HG02884 (cell line): ENCODE data around the gene SVOP.
"Not testable (repeated sequence)": the region's sequence is repeated elsewhere in the genome, so short reads cannot be mapped to it uniquely, and the experiment has no call there.

ENCODE experiments used
- ATAC-seq: cut with Tn5 transposase; IDR thresholded peaks from one replicate; pipeline ENCODE4 v1.9.1; 2021; ENCODE audit warnings: mild to moderate bottlenecking, moderate library complexity; ENCODE audit not compliant: unreplicated experiment

Gene SVOP

DNA sequence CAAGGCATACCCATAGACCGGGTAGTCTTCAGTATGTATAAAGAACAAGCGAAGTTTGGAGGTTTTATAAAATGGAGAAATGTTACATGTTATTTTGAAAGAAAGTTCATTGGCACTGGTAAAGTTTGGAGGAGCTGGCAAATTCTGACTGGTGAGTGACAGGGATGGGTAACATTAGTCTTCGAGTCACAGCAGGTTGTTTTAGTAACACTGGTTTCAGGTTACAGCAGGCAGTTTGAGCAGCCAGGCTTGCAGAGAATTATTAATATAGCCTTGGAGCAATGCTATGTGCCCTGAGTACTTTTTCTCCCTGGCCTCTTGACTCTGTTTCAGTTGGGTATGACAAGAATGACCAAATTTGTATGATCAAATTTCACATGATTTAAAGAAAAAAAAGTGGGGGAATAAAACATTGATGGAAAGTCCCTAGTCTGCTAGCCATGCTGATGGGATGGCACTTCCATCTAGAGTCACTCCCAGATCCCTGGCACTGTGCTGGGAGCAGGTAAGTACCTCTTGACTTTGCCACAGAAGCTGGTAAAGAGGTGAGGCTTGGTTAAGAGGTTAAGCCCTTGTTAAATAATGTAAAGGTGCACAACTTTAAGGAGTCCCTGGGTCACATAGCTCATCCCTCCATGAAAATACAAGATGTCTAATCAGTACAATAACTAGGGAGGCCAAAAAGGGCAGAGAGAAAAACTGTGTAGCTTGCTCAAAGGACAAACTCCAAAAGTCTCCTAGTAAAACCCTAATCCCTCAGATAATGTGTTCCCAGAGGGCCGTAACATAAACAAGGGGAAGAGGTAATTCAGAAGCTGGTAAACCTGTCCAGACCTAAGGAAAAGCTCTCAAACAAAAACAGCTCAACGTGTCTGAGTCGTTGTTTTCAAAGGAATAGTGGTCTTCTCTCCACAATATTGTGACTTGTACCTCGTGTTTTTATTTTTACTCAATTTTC is 12.7 kb upstream of the SVOP start:
- ATAC-seq = no peak

DNA sequence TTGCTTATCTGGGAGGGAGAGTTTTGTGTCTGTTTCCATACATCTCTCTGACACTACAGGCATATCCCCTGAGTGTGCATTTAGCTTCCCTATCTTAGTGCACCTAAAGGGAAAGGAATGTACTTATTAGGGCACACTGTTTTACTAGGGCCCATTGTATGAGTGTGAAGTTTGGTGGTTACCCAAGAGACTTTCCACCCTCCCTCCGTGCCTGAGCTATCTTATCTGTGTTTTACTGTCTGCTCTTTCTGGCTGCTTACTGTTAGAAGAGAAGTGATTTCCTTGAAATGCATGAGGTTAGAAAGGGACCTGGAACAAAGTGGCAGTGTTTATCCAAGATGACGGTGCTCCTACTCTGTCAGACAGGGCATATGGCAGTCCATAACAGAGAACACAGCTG is 8.5 kb upstream of the SVOP start:
- no peak for ATAC-seq

DNA sequence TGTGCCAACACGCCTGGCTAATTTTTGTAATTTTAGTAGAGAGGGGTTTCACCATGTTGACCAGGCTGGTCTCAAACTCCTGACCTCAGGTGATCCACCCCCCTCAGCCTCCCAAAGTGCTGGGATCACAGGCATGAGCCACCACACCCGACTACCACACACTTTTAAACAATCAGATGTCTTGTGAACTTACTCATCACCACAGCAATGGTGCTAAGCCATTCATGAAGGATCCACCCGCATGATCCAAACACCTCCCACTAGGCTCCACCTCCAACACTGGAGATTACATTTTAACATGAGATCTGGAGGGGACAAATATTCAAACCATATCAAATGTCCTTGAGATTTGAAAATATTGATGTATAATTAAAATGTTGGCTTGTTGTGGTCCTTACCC is 7.8 kb upstream of the SVOP start:
- ATAC-seq = not testable (repeated sequence)

DNA sequence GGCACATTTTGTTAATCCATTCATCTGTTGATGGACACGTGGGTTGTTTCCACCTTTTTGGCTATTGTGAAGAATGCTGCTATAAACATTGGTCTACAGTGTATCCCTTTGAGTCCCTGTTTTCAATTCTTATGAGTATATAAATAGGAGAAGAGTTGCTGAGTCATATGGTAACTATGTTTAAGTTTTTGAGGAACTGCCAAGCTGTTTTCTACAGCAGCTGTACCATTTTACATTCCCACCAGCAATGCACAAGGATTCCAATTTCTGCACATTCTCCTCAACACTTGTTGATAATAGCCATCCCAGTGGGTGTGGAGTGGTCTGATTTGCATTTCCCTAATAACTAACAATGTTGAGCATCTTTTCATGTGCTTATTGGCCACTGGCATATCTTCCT is 6.9 kb upstream of the SVOP start:
- ATAC-seq = no peak

DNA sequence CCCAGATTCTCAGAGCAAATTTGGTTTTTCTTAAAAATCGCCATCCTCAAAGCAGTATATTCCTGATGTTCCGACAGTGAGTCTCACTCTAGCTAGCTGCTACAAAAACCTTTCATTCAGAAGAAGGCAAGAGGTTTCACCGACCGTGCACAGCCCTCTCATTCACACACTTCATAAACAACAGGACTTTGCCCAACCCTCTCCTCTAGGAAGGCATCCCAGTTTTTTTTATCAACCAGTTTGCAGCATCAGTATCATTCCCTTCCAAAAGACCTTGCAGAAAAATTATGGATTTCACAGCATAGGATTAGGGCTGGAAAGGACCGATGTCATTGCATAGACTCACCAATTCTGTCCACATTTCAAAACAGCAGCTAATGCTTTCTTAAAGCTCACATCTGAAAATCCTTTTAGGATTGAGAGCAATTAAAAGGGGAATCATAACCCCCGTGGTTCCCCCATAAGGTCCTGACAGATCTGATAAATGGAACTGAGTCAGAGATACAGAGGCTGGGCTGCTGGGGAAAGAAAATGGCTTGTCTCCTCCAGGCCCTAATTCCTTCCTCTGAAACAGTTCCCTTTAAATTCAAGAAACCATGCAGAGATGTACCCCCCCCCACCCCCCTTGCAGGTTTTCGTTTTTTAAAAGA is 597 bp downstream of the SVOP start:
- ATAC-seq = no peak

DNA sequence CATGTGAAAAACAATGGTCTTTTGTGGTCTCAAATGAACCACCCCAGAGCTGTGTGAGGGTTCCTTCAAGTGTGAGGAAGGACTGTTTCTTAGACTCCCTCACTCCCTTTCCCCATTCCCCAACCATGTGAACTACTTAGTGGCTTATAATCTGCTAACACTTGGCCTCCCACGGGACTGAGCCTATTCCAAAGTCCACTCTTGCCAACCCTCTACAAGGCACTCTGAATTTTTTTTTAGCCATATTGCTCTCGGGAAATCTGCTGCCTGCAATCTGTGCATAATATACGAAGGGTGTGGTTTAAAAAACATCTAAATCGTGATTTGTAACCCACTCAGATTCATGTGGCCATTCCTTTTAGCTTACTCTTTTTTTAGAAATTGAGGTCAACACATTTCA is 2.6 kb downstream of the SVOP start:
- ATAC-seq = no peak

DNA sequence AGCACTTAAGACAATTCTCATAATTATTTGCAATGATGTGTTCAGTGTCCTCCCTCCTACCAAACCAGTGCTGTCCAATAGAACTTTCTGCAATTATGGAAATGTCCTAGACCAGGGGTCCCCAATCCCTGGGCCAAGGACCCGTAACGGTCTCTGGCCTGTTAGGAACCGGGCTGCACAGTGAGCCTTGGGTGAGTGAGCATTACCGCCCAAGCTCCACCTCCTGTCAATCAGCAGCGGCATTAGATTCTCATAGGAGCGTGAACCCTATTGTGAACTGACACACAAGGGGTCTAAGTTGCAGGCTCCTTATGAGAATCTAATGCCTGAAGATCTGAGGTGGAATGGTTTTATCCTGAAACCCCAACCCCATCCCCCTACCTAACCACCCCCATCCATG is 3.9 kb downstream of the SVOP start:
- no peak for ATAC-seq

DNA sequence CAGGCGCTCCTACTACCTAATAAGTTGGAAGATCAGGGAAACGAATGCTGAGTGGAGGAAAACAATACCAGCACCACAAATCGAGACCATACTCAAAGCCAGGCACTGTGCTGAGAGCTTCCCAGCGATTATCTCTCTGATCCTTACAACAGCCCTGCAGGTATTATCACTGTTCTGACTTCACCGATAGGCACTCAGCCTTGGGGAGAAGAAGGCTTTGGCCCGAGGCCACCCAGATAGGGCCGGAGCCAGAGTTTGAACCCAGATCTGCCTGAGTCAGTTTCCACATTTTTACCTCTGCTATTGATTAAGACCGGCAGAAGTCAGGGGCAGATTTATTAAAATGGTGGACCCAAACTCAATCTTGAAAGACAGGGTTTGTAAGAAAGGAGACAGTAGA is 4.9 kb downstream of the SVOP start:
- ATAC-seq = no peak

DNA sequence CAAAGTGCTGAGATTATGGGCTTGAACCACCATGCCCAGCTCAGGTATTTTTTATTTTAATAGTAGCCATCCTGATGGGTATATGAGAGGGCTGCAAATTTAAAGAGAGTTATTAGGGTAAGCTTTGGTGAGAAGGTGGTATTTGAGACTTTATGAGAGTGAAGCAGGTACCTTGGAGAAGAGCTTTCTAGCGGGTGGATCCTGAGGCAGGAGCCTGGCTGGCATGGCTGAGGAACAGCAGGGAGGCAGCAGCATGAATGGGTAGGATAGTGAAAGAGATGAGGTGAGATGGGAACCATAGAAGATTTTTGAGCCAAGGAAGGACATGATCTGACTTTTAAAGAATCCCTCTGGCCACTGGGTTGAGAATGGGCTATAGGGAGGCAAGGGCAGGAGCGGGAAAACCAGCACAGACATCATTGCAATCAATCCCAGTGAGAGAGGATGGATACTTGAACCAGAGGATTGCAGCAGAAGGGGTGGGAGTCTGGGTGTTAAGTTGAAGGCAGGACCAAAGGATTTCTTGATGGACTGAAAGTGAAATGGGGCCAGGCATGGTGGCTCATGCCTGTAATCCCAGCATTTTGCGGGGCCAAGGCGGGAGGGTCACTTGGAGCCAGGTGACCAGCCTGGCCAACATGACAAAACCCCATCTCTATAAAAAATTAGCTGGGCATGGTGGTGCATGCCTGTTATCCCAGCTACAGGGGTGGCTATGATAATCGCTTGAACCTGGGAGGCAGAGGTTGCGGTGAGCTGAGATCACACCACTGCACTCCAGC is 5.7 kb downstream of the SVOP start:
- ATAC-seq = no peak

DNA sequence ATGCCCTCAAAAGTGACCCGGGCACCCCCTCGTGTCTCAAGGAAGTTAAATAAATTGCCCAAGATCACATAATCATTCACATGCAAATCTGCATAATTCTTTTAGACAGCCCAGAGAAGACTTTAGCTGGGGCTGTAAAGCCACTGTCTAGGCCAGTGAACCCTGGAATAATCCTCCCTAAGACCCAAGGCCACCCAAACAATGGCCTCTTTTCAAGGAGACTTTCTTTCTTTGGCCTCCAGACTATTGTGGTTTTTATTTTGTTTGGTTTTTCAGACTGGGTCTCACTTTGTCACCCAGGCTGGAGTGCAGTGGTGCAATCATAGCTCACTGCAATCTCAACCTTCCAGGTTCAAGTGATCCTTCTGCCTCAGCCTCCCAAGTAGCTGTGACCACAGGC is 10.6 kb downstream of the SVOP start:
- no peak for ATAC-seq

DNA sequence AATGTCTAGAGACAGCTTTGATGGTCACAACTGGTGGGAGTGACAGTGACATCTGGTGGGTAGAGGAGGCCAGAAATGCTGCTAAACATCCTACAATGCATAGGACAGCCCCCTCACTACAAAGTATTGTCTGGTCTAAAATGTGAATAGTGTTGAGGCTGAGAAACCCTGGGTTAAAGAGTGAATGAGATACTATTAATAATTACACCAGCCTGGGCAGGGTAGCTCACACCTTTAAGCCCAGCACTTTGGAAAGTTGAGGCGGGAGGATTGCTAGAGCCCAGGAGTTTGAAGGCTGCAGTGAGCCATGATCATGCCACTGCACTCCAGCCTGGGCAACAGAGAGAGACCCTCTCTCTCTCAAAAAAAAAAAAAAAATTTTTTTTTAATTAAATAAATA is 11.1 kb downstream of the SVOP start:
- ATAC-seq = no peak

DNA sequence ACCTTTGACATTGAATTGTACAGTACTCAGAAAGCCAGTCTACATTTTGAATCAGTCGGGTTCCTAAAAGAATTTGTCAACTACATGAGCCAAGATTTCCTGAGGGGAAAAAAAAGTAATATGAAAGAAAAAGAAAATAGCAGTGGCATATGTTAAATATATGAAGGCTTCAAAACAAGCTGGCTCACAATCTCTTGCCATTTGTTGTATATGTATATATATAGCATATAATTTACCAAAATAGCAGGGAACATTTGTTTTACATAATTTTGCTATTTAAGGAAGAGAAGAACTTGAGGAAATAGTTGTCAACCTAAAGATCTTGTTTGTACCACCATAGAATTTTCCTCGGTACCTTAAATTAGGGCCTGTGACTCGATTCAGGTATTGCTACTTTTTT is 16.9 kb downstream of the SVOP start:
- no peak for ATAC-seq

DNA sequence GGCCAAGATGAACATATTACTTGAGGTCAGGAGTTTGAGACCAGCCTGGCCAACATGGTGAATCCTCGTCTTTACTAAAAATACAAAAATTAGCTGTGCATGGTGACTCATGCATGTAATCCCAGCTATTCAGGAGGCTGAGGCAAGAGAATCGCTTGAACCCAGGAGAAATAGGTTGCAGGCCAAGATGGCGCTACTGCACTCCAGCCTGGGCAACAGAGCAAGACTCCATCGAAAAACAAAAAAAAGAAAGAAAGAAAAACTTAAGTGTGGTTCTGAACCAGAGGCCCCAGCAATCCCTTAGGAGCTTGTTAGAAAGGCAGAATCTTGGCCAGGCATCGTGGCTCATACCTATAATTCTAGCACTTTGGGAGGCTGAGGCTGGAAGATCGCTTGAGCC is 24.5 kb downstream of the SVOP start:
- ATAC-seq = no peak

DNA sequence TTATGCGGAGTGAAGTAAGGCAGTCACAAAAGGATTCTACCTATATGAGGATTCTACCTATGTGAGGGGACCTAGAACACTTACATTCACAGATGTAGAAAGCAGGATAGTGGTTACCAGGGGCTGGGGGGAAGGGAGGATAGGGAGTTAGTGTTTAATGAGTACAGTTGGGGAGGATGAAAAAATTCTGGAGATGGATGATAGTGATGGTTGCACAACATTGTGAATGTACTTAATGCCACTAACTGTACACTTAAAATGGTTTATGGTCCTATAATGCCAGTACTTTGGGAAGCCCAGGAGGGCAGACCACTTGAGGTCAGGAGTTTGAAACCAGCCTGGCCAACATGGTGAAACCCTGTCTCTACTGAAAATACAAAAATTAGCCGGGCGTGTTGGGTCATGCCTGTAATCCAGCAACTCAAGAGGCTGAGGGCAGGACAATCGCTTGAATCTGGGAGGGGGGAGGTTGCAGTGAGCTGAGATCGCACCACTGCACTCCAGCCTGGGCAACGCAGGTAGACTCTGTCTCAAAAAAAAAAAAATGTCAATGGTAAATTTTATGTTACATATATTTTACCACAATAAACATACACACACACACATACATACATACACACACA is 25.4 kb downstream of the SVOP start:
- no peak for ATAC-seq

DNA sequence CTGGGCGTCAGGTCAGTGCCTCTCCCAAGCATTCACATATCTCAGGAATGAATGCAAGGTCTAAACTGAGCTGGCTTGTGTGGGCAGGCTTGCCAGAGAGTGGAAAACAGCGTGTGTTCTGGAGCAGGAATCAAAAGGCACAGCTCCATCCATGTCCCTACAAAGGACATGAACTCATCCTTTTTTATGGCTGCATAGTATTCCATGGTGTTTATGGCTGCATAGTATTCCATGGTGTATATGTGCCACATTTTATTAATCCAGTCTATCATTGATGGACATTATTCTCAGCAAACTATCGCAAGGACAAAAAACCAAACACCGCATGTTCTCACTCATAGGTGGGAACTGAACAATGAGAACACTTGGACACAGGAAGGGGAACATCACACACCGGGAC is 30.8 kb downstream of the SVOP start:
- not testable (repeated sequence) for ATAC-seq

DNA sequence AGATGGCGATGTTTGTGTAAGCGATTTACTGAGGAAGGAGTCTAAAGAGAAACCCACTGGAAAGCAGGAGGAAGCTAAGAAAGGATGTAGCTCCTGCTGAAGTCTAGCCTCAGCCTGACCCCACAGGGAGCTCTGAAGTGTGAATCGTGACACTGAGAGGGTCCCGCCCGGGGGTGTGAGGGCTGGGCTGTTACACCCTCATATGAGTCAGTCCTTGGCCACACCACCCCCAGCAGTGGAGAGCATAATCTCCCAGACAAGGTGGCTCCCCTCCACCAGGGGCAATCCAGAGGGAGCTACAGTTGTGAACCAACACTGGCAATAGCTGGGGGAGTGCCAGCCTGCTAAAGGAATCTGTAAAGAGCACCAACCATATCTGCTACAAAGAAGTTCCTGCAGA is 31.5 kb downstream of the SVOP start:
- no peak for ATAC-seq

DNA sequence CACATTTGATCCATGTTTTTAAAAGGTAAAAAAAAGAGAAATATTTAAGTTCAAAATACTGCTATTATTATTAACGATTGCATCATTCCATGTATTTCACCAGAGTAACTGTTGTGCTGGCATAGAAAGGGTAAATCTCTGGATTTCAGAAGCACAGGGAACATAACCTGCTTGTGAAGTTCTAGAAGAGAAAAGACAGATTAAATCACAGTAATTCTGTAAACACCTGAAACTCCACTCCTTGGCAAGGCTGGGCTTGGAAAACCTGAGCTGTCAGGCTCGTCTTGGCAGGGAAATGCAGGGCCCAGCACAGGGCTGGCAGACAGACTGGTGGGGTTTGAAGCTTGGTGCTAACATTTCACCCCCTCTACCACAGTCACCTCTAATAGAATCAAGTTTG is 35.1 kb downstream of the SVOP start:
- no peak for ATAC-seq

DNA sequence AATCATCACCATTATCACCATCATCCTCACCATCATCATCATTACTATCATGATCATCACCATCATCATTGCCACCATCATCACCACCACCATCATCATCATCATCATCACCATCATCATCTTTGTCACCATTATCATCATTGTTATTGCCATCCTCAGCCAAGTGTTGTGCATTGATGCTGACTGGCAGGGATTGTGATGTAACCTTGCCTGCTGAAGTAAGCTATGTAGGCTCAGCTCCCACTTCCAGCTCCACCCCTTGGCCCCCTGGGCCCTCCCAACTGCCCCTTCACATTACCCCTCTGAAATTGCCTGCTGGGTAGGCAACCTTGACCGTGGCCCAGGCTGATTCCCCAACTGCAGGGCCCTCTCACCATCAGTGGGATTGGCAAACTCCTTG is 37.6 kb downstream of the SVOP start:
- ATAC-seq = no peak

DNA sequence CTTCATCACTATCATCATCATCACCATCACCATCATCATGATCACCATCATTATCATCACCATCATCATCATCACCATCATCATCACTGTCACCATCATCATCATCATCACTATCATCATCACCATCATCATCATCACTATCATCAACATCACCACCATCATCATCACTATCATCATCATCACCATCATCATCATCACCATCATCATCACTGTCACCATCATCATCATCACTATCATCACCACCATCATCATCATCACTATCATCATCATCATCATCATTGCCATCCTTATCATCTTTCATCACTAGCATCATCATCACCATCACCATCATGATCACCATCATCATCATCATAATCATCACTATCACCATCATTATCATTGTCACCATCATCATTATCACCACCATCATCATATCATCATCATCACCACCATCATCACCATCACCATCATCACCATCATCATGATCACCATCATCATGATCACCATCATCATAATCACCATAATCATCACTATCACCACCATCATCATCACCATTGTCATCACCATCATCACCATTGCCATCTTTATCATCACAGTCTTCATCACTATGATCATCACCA is 38.1 kb downstream of the SVOP start:
- no peak for ATAC-seq

DNA sequence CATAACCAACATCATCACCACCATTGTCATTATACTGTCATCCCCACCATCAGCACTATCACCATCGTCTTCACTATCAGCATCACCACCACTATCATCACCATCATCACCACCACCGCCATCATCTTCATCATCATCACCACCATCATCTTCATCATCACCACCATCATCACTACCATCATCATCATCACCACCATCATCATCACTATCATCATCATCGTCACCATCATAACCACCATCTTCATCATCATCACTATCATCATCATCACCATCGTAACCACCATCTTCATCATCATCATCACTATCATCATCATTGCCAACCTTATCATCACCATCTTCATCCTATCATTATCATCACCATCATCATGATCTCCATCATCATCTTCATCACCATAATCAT is 39.0 kb downstream of the SVOP start:
- ATAC-seq = no peak
